H1 (cell line): Measurements from ENCODE around the gene CCDC107. TPM values are rescaled to one million over a fixed set of nuclear protein-coding genes. Genes with fewer than 3 reads are reported as not detected.

ENCODE experiments used
- CTCF ChIA-PET: fragments of 300-600 bp; sonication (Branson Sonifier 250); formaldehyde crosslinking; loops from one replicate; lab custom pipeline; 2021; ENCODE audit not compliant: partially characterized antibody; lab: Charles Lee
- POLR2A ChIA-PET: fragments of 300-600 bp; sonication (Branson Sonifier 250); formaldehyde crosslinking; loops from one replicate; lab custom pipeline; 2021; ENCODE audit warnings: inconsistent platforms; ENCODE audit not compliant: partially characterized antibody; lab: Charles Lee
- DNase-seq, 2 experiments: peaks; one replicate each; pipeline versions ENCODE4 v3.0.0 to v3.0.0-alpha.2; 2010 to 2022; ENCODE audit warnings: low spot score in 2 of 2, low read depth in 1 of 2, mixed read lengths in 1 of 2
- FAIRE-seq: peaks from 2 replicates; lab custom pipeline; 2011; peaks lifted over from hg19 to GRCh38; lab: Jason Lieb, UNC
- H2AFZ ChIP-seq: 2 replicates; pipeline ENCODE4 v1.8.1; 2012; ENCODE audit warnings: low read length, inconsistent platforms
- H2AK5ac ChIP-seq: 2 replicates; pipeline ENCODE4 v1.6.1; 2013; ENCODE audit warnings: low read depth, low read length
- H2BK120ac ChIP-seq: replicated peaks from 2 replicates; pipeline ENCODE3; 2013; ENCODE audit warnings: low read depth, low read length, inconsistent platforms
- H2BK12ac ChIP-seq: 2 replicates; pipeline ENCODE4 v1.6.1; 2013; ENCODE audit warnings: low read depth, low read length
- H2BK15ac ChIP-seq: 2 replicates; pipeline ENCODE4 v1.6.1; 2013; ENCODE audit warnings: low read length
- H2BK20ac ChIP-seq: 2 replicates; pipeline ENCODE4 v1.6.1; 2013; ENCODE audit warnings: low read length
- H2BK5ac ChIP-seq: 2 replicates; pipeline ENCODE4 v1.6.1; 2013; ENCODE audit warnings: low read depth, low read length
- H3K14ac ChIP-seq: 2 replicates; pipeline ENCODE4 v1.6.1; 2013; ENCODE audit warnings: inconsistent platforms; ENCODE audit not compliant: insufficient read length
- H3K18ac ChIP-seq: 2 replicates; pipeline ENCODE4 v1.6.1; 2013; ENCODE audit warnings: low read length; ENCODE audit errors: extremely low read depth
- H3K23ac ChIP-seq: 2 replicates; pipeline ENCODE4 v1.6.1; 2013; ENCODE audit warnings: inconsistent platforms; ENCODE audit not compliant: insufficient read length
- H3K23me2 ChIP-seq: 2 replicates; pipeline ENCODE4 v1.6.1; 2013; ENCODE audit warnings: low read depth, low read length
- H3K27ac ChIP-seq: 2 replicates; pipeline ENCODE4 v1.6.1; 2011; ENCODE audit warnings: low read depth, low read length, inconsistent platforms
- H3K27me3 ChIP-seq, 4 experiments: replicated peaks in 1 of 4; 1 replicate in 1 of 4; 2 replicates in 3 of 4; pipeline versions ENCODE4 v1.6.1 to v1.8.1; 2011 to 2013; ENCODE audit warnings: low read length in 3 of 4, mild to moderate bottlenecking in 3 of 4, inconsistent platforms in 2 of 4, mixed read lengths in 2 of 4, moderate library complexity in 1 of 4; ENCODE audit not compliant: control insufficient read depth in 3 of 4, insufficient read depth in 3 of 4; ENCODE audit errors: extremely low read depth in 1 of 4
- H3K36me3 ChIP-seq, 4 experiments: 2 replicates each; pipeline versions ENCODE4 v1.6.1 to v1.8.1; 2011 to 2013; ENCODE audit warnings: mild to moderate bottlenecking in 4 of 4, low read length in 3 of 4, moderate library complexity in 2 of 4, control low read depth in 1 of 4, inconsistent platforms in 1 of 4; ENCODE audit not compliant: insufficient read depth in 4 of 4, control insufficient read depth in 2 of 4
- H3K4ac ChIP-seq: replicated peaks from 2 replicates; pipeline ENCODE3; 2013; ENCODE audit warnings: low read length, low read depth, mixed read lengths, inconsistent platforms; ENCODE audit not compliant: insufficient read length
- H3K4me1 ChIP-seq, 4 experiments: replicated peaks in 1 of 4; 1 replicate in 1 of 4; 2 replicates in 3 of 4; pipeline versions ENCODE4 v1.6.1 to v1.8.1; 2011 to 2013; ENCODE audit warnings: low read length in 3 of 4, inconsistent platforms in 2 of 4, mixed read lengths in 1 of 4; ENCODE audit not compliant: insufficient read depth in 4 of 4, control insufficient read depth in 3 of 4
- H3K4me2 ChIP-seq, 2 experiments: 2 replicates each; pipeline versions ENCODE4 v1.6.1 to v1.8.1; 2011 to 2013; ENCODE audit warnings: low read depth in 2 of 2, low read length in 2 of 2, control low read depth in 1 of 2, inconsistent platforms in 1 of 2, mild to moderate bottlenecking in 1 of 2; ENCODE audit not compliant: insufficient read depth in 1 of 2
- H3K4me3 ChIP-seq, 4 experiments: fragments of 200-600, 300-600 bp in 1 of 4; sonication (generic), shearing (Covaris generic), sonication (Bioruptor Twin) in 1 of 4; 2 replicates each; pipeline versions ENCODE4 v1.5.1 to v1.8.1; 2011 to 2016; ENCODE audit warnings: low read length in 4 of 4, low read depth in 3 of 4, control low read depth in 2 of 4, inconsistent platforms in 2 of 4, mild to moderate bottlenecking in 2 of 4, mixed read lengths in 1 of 4, moderate library complexity in 1 of 4; ENCODE audit not compliant: insufficient read depth in 2 of 4; ENCODE audit errors: extremely low read depth in 1 of 4
- H3K56ac ChIP-seq: replicated peaks from 2 replicates; pipeline ENCODE3; 2013; ENCODE audit warnings: low read depth, mild to moderate bottlenecking, mixed read lengths, low read length, inconsistent platforms; ENCODE audit not compliant: insufficient read length
- H3K79me1 ChIP-seq: 2 replicates; pipeline ENCODE4 v1.6.1; 2013; ENCODE audit warnings: low read depth, low read length, control low read depth
- H3K79me2 ChIP-seq, 2 experiments: 2 replicates each; pipeline versions ENCODE4 v1.6.1 to v1.8.1; 2012 to 2013; ENCODE audit warnings: low read length in 2 of 2, mild to moderate bottlenecking in 2 of 2, inconsistent platforms in 1 of 2; ENCODE audit not compliant: insufficient read depth in 2 of 2, control insufficient read depth in 1 of 2
- H3K9ac ChIP-seq, 4 experiments: replicated peaks in 1 of 4; 1 replicate in 1 of 4; 2 replicates in 3 of 4; pipeline versions ENCODE4 v1.6.1 to v1.8.1; 2011 to 2013; ENCODE audit warnings: low read depth in 3 of 4, low read length in 3 of 4, control low read depth in 2 of 4, mild to moderate bottlenecking in 2 of 4, moderate library complexity in 2 of 4, inconsistent platforms in 1 of 4; ENCODE audit errors: extremely low read depth in 1 of 4
- H3K9me3 ChIP-seq, 2 experiments: 2 replicates each; pipeline versions ENCODE4 v1.6.1 to v1.8.1; 2012 to 2013; ENCODE audit warnings: mild to moderate bottlenecking in 2 of 2, moderate library complexity in 2 of 2, control low read depth in 1 of 2, inconsistent platforms in 1 of 2, low read depth in 1 of 2, low read length in 1 of 2, mixed read lengths in 1 of 2; ENCODE audit not compliant: insufficient read depth in 2 of 2
- H4K20me1 ChIP-seq, 2 experiments: replicated peaks in 1 of 2; 2 replicates each; pipeline versions ENCODE3 to v1.8.1; 2011 to 2013; ENCODE audit warnings: inconsistent platforms in 2 of 2, low read length in 2 of 2, mild to moderate bottlenecking in 1 of 2; ENCODE audit not compliant: insufficient read depth in 2 of 2, control insufficient read depth in 1 of 2
- H4K5ac ChIP-seq: 2 replicates; pipeline ENCODE4 v1.6.1; 2013; ENCODE audit warnings: low read length, low read depth, mixed read lengths, inconsistent platforms; ENCODE audit not compliant: insufficient read length
- H4K8ac ChIP-seq: 2 replicates; pipeline ENCODE4 v1.8.0; 2013; ENCODE audit warnings: mild to moderate bottlenecking, moderate library complexity, low read length, inconsistent platforms; ENCODE audit not compliant: insufficient read depth; ENCODE audit errors: extremely low read depth
- H4K91ac ChIP-seq: replicated peaks from 2 replicates; pipeline ENCODE3; 2013; ENCODE audit warnings: low read length, mixed read lengths, inconsistent platforms; ENCODE audit not compliant: insufficient read length
- CEBPB ChIP-seq: IDR thresholded peaks from 2 replicates; pipeline ENCODE4 v1.6.1; 2012; ENCODE audit warnings: low read depth, low read length
- CHD2 ChIP-seq: IDR thresholded peaks from 2 replicates; pipeline ENCODE4 v1.6.1; 2012; ENCODE audit warnings: low read length, improper control_type of control experiment
- CTBP2 ChIP-seq: IDR thresholded peaks from 2 replicates; pipeline ENCODE4 v1.7.0; 2011; ENCODE audit warnings: borderline replicate concordance, mild to moderate bottlenecking, moderate library complexity, mixed read lengths, low read length; ENCODE audit not compliant: insufficient read depth, insufficient read length
- EGR1 ChIP-seq: IDR thresholded peaks from 2 replicates; pipeline ENCODE4 v1.6.1; 2011; ENCODE audit warnings: low read depth, low read length, borderline replicate concordance
- FOSL1 ChIP-seq: IDR thresholded peaks from 2 replicates; pipeline ENCODE4 v1.6.1; 2011; ENCODE audit warnings: mild to moderate bottlenecking, low read depth, low read length, moderate library complexity; ENCODE audit not compliant: insufficient read depth
- HDAC6 ChIP-seq: IDR thresholded peaks from one replicate; pipeline ENCODE4 v1.7.1; 2012; ENCODE audit warnings: low read depth, mild to moderate bottlenecking, inconsistent platforms, low read length, moderate library complexity
- JUN ChIP-seq: IDR thresholded peaks from 2 replicates; pipeline ENCODE4 v1.6.1; 2011; ENCODE audit warnings: low read depth, mild to moderate bottlenecking, improper control_type of control experiment, low read length
- KDM5A ChIP-seq: fragments of 200-600 bp; IDR thresholded peaks from 2 replicates; pipeline ENCODE4 v1.7.1; 2012; ENCODE audit warnings: mild to moderate bottlenecking, low read length, inconsistent platforms, mixed read lengths
- MAFK ChIP-seq: IDR thresholded peaks from 2 replicates; pipeline ENCODE4 v1.6.1; 2012; ENCODE audit warnings: low read depth, mild to moderate bottlenecking, improper control_type of control experiment, low read length
- NRF1 ChIP-seq: IDR thresholded peaks from 2 replicates; pipeline ENCODE4 v1.6.1; 2011; ENCODE audit warnings: mild to moderate bottlenecking, low read depth, low read length, improper control_type of control experiment
- POLR2A ChIP-seq, 2 experiments: IDR thresholded peaks; 1 replicate in 1 of 2; 2 replicates in 1 of 2; pipeline ENCODE4 v1.6.1; 2011; ENCODE audit warnings: low read depth in 2 of 2, low read length in 2 of 2, mild to moderate bottlenecking in 2 of 2; ENCODE audit errors: control extremely low read depth in 1 of 2
- POU5F1 ChIP-seq: IDR thresholded peaks from 2 replicates; pipeline ENCODE4 v1.6.1; 2011; ENCODE audit warnings: low read depth, mild to moderate bottlenecking, low read length, moderate library complexity
- SIX5 ChIP-seq: IDR thresholded peaks from 2 replicates; pipeline ENCODE4 v1.6.1; 2011; ENCODE audit warnings: mild to moderate bottlenecking, low read depth, low read length
- SP4 ChIP-seq: IDR thresholded peaks from 2 replicates; pipeline ENCODE4 v1.6.1; 2012; ENCODE audit warnings: low read length, inconsistent platforms
- SRF ChIP-seq: IDR thresholded peaks from 2 replicates; pipeline ENCODE4 v1.6.1; 2011; ENCODE audit warnings: mild to moderate bottlenecking, low read depth, low read length, moderate library complexity
- YY1 ChIP-seq: IDR thresholded peaks from 2 replicates; pipeline ENCODE4 v1.6.1; 2011; ENCODE audit warnings: low read depth, mild to moderate bottlenecking, low read length
- WGBS, 2 experiments: shearing (Covaris generic) in 1 of 2; methylation state at CpG; one replicate each; pipeline versions ENCODE4 v1.1.6 to v1.1.7; 2013 to 2015; ENCODE audit warnings: low lambda C conversion rate in 2 of 2, mixed read lengths in 2 of 2, inconsistent platforms in 1 of 2, low coverage in 1 of 2, missing lambda C conversion rate in 1 of 2; ENCODE audit not compliant: insufficient replicate concordance in 2 of 2, insufficient coverage in 1 of 2, insufficient read length in 1 of 2; ENCODE audit errors: extremely low coverage in 1 of 2, missing lambda C conversion rate in 1 of 2; 5-methylcytosine and 5-hydroxymethylcytosine counted together
- polyA plus RNA-seq, 7 experiments: library from polyadenylated mRNA; depleted of rRNA in 3 of 7; stranded (reverse) in 5 of 7; unstranded in 2 of 7; fragments of >200 nt in 5 of 7; fragments of 200-250 nt in 2 of 7; gene quantifications; 1 replicate in 5 of 7; 2 replicates in 1 of 7; 4 replicates in 1 of 7; pipeline versions ENCODE4 v1.2.1 to v1.2.3, GENCODE V29; 2011 to 2013; ENCODE audit warnings: missing spikeins in 2 of 7, mixed read lengths in 2 of 7
- total RNA-seq: library from RNA; stranded (reverse); fragmentation: NEBNext Ultra II Directional; extraction: Animal tissue kit (Norgen Biotek cat#: 25700); gene quantifications from 2 replicates; pipeline ENCODE4 v1.2.1, GENCODE V29; 2021

The CCDC107 gene
- total and polyA plus RNA-seq, 2 of the 8 experiments (the other 6 are each of a cell fraction or from before 2014, with no cell fraction given): 8.2 to 9.0 TPM

GRCh38 chr9:35687306-35687705, 29.2 kb downstream of the CCDC107 start:
- Histone ChIP-seq H3K23ac (no peak overlapping the region), H3K56ac (no peak overlapping the region), H3K27ac (no peak overlapping the region), H3K79me1 (peaks cover 2% of the 10 kb centered on the region; the same call in 1 of the 2 replicates), H2BK5ac (no peak overlapping the region), H3K36me3 (peaks cover 14 to 41% (median 32%) of the 10 kb centered on the region in 4 experiments), H3K4ac (no peak overlapping the region), H3K27me3 (no peaks in the 10 kb centered on the region), H4K5ac (no peak overlapping the region), H4K20me1 (peaks cover 9% of the 10 kb centered on the region in 2 experiments), H3K4me3 (no peak overlapping the region), H2BK20ac (no peak overlapping the region), H3K79me2 (peaks cover 0 to 21% of the 10 kb centered on the region in 2 experiments; a peak in 2 of 4 replicates), H3K9me3 (no peaks in the 10 kb centered on the region), H2BK15ac (no peak overlapping the region), H3K4me2 (no peak overlapping the region), H3K18ac (no peak overlapping the region), H3K23me2 (peaks cover 12% of the 10 kb centered on the region), H3K4me1 (peaks cover 6 to 15% (median 8%) of the 10 kb centered on the region in 4 experiments; a peak in 6 of 7 replicates), H3K9ac (no peak overlapping the region), H2BK120ac (no peak overlapping the region), H2AK5ac (no peak overlapping the region), H2AFZ (no peak overlapping the region), H2BK12ac (no peak overlapping the region), H4K8ac (no peak overlapping the region), H4K91ac (no peak overlapping the region), H3K14ac (no peak overlapping the region)
- WGBS, 2 experiments: 69% methylated on average over 2 of the region's 2 CpGs; no CpG with 5 or more reads in 1 of the 2 experiments
- POLR2A ChIA-PET: interaction anchor here (0.9 to 14.9 kb wide), 8 partner anchors 6 to 70 kb away, joined by 3 to 158 read pairs (median 40); partner anchors contain the start of genes ARHGEF39, CA9, CREB3 and TLN1
- no peak for DNase-seq
- no peak for FAIRE-seq
- CTCF ChIA-PET: interaction anchor here (2.3 to 14.1 kb wide), 3 partner anchors 10 to 40 kb away, joined by 16 to 347 read pairs (median 29); partner anchors contain the start of genes ARHGEF39, CCDC107 and RMRP
- TF ChIP-seq POU5F1 (no peak), YY1 (no peak), CHD2 (no peak), MAFK (no peak), KDM5A (no peak), SRF (no peak), CEBPB (no peak), NRF1 (no peak), EGR1 (no peak), POLR2A (IDR thresholded peaks at IDR 0.05; ENCODE audit: control extremely low read depth in 1 of 2, low read depth in 2 of 2, low read length in 2 of 2) (no peak), SP4 (no peak), CTBP2 (no peak), JUN (no peak), SIX5 (no peak), FOSL1 (no peak), HDAC6 (no peak)
